GM18517 (cell line): Measurements from ENCODE around the gene ARPC1A.
"Not testable (repeated sequence)": the region's sequence is repeated elsewhere in the genome, so short reads cannot be mapped to it uniquely, and the experiment has no call there.

Source experiments
- ATAC-seq: cut with Tn5 transposase; IDR thresholded peaks from one replicate; pipeline ENCODE4 v1.9.1; 2021; ENCODE audit warnings: mild to moderate bottlenecking, moderate library complexity; ENCODE audit not compliant: unreplicated experiment

The ARPC1A gene

DNA sequence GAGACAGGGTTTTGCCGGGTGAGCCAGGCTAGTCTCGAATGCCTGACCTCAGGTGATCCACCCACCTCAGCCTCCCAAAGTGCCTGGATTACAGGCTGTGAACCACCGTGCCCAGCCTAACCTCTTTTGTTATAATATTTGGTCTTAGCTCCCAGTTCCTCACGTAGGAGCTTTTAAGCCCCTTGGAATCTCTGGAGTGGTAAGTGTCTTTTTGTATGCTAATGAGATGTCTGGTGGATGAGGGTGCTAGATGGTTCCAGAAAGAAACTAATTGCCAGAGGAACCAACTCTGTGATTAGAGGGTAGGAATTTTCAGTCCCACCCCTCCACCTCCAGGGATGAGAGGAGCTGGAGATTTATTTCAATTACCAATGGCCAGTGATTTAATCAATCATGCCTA lies 5.3 kb upstream of the ARPC1A start:
- no peak for ATAC-seq

DNA sequence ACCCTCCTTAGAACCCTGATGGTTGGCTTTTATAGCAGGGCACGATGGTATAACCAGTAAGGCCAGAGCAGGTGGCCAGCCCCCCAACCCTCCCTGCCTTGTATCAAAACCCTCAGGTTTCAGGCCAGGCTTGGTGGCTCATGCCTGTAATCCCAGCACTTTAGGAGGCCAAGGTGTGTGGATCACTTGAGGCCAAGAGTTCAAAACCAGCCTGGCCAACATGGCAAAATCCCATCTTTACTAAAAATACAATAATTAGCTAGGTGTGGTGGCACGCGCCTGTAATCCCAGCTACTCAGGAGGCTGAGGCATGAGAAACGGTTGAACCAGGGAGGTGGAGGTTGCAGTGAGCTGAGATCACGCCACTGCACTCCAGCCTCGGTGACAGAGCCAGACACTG lies 3.0 kb upstream of the ARPC1A start:
- not testable (repeated sequence) for ATAC-seq

DNA sequence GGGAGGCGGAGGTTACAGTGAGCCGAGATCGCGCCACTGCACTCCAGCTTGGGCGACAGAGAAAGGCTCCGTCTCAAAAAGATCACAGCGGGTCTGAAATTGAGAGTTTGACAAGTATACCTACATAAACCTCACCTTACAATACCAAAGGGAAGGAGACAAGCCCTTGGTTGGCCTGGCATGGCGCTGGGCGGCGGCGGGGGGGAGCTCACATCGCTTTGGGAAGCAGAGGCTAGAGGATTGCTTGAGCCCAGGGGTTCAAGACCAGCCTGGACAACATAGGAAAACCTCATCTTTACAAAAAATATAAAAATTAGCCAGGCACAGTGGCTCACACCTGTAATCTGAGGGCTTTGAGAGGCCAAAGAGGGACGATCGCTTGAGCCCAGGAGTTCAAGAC lies 1.1 kb upstream of the ARPC1A start:
- no peak for ATAC-seq

DNA sequence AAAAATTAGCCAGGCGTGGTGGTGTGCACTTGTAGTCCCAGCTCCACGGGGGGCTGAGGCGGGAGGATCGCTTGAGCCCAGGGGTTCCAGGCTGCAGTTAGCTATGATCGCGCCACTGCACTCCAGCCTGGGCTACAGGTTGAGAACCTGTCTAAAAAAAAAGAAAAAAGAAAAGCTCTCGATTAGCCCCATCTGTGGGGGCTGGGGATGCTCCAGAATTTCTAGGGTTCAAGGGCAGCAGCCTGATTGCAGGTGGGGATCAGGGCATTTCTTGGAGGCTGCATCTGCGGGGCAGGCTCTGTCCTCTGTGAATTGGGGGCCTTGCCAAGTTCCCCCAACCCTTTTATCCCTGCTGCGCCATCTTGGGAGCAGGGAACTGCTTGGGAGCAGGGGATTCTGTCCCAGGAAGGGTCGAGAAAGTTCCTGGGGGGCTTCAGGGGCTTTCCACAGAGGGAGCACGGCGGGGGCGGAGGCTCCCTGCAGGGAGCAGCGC lies 651 bp upstream of the ARPC1A start:
- no peak for ATAC-seq

DNA sequence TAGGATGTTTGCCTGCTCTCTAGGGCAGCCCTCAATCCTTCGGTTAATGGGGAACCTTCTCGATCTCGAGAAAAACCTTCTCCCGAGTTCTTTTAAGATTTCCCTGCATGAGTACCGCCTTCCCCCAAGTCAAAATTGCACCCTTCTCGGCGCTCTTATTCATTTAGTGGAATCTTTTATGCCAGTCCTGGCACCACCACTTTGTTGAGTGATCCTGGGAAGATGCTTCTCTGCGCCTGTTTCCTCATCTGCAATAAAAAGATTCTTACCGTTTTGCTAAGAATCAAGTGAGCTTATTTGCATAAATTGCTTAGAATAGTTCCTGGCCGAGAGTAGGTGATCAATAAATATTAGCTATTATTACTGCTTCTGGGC lies 697 bp downstream of the ARPC1A start:
- ATAC-seq = no peak

DNA sequence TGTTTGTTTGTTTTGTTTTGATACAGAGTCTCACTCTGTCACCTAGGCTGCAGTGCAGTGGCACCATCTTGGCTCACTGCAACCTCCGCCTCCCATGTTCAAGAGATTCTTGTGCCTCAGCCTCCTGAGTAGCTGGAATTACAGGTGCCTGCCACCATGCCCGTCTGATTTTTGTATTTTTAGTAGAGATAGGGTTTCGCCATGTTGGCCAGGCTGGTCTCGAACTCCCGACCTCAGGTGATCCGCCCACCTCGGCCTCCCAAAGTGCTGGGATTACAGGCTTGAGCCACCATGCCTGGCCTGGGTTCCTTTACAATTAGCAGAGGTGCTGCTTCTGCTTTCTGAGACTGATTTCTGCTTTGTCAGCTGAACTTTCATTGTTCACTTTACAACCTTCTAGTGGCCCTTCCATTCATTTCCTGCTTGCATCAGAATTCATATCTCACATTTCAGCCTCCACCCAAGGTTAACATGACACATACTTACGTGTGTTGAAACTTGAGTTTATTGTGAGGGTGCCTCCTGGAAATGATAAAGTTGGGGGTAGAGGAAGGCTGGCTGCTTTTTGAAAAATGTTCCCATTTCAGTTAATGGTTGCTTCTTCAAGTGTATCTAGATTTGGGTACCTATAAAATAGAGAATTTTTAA lies 4.7 kb downstream of the ARPC1A start:
- ATAC-seq = not testable (repeated sequence)

DNA sequence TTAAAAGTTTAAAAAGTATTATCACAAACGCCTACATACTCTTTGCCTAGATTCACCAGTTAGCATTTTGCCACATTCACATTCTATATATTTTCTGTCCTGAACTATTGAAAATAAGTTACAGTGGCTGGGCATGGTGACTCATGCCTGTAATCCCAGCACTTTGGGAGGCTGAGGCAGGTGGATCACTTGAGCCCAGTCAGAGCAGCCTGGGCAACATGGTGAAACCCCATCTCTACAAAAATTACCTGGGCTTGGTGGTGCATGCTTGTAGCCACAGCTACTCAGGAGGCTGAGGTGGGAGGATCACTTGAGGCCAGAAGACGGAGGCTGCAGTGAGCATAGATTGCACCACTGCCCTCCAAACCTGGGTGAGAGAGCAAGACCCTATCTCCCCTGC lies 5.3 kb downstream of the ARPC1A start:
- ATAC-seq = no peak

DNA sequence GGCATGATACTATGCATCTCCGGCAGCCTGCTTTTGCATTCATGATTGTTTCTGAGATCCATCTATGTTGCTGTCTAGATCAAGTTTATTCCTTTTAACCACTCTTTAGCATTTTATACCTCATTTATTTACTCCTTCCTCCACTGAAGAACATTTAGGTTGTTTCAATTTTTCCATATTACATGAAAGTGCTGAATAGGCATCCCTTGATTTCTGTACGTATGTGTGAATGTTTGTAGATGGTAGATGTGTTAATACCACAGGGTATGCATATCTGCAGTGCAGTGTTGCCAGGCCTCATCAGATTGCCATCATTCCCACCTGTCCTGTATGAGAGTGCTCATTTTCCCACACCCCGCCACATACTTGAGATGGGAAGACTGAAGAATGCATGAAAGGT lies 13.9 kb downstream of the ARPC1A start:
- ATAC-seq = no peak

DNA sequence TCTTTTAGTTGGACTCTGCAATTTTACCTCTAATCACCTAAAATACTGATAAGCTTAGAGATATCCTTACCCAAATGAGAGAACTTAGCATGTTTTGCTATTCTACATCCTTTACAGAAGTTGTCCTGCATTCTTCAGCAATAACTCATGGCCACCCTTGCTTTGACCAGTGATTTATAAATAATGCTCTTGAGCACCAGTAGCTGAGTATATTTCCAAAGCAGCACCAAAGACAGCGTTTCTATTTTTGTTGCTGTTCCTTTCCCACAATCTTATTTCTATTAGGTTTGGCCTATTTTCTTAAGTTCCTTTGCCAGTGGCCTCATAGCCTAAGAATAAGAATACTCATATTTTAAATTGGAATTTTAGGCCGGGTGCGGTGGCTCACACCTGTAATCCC lies 15.0 kb downstream of the ARPC1A start:
- no peak for ATAC-seq

DNA sequence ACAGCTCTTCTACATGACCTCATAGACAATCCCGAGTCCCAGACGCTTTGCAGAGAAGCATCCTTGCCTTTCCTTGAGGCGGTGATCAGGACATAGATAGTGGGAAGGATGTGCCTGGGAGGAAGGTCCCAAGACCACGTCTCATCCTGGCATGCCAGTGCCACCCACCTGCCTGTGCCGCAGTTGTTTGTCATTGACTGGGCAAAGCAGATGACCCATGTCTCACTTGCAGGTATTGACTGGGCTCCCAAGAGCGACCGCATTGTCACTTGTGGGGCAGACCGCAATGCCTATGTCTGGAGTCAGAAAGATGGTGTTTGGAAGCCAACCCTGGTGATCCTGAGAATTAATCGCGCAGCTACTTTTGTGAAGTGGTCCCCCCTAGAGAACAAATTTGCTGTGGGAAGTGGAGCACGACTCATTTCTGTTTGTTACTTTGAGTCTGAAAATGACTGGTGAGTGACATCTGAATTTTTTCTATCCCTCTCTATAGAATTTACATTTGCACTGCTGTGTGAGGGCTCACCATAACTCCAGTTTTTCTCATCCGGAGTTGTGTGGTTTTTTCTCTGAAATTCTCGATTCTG lies 18.5 kb downstream of the ARPC1A start:
- ATAC-seq = no peak

DNA sequence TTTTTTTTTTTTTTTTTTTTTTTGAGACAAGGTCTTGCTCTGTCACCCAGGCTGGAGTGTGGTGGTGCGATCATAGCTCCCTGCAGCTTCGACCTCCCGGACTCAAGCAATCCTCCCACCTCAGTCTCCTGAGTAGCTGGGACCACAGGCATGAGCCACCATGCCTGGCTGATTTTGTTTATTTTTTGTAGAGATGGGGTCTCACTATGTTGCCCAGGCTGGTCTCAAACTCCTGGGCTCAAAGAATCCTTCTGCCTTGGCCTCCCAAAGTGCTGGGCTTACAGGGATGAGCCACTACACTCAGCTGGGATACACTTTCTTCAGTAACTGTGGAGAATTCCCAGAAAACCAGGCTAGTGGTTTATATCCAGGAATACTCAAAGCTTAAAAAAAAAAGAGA lies 24.9 kb downstream of the ARPC1A start:
- ATAC-seq = not testable (repeated sequence)

DNA sequence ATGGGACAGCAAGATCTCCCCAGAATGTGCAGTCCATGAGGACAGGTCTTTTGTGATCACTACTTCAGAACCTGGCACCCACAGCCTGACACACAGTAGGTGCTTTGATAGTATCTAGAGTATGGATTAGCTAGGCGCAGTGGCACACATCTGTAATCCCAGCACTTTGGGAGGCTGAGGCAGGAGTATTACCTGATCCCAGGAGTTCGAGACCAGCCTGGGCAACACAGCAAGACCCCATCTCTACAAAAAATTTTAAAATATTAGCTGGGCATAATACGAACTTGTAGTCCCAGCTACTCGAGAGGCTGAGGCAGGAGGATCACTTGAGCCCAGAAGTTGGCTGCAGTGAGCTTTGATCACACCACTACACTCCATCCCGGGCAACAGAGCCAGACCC lies 26.5 kb downstream of the ARPC1A start:
- no peak for ATAC-seq

DNA sequence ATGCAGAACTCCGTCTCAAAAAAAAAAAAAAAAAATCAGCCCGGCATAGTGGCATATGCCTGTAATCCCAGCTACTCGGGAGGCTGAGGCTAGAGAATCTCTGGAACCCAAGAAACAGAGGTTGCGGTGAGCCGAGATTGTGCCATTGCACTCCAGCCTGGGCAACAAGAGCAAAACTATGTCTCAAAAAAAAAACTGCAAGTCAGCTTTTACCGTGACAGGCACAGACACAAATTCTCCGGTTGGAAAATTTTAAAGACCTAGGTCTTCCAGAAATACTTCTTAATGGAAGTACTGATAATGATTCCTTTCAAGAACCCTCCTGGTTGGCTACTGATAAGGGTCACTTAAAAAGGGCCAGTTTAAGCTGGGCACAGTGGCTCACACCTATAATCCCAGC lies 29.4 kb downstream of the ARPC1A start:
- ATAC-seq = no peak

DNA sequence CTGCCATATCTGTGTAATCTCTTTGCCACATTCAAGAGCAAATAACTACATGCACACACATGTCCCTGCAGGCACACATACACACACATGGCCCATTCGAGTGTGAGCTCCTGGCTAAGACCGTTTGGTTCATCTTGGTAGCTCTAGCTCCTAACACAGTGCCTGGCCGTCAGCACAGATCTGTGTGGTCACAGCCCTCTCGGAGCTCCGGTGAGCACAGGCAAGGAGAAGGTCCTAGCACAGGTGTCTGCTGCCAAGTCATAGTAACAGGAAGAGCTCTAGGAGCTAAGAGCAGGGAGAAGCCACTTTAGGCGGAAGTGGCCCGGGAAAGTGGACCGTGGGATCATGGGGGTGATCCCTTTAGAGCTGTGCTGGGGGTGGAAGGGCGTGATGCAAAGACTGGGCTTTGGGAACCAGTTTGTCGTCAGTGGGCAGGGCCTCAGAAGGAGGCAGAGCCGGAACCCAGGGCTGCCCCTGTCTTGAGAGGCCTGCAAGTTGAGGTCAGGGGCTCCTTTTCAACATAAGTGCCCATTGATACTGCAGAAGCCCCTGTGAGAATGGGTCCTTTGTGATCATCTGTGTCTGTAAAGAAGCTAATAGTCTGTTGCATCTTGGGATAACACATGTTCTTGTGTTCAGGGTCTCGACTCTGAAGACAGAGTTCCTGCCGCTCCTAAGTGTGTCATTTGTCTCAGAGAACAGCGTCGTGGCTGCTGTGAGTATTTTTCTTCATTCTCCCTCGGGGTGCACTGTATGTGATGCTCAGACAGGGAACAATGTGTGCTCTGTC lies 32.2 kb downstream of the ARPC1A start:
- ATAC-seq = no peak

DNA sequence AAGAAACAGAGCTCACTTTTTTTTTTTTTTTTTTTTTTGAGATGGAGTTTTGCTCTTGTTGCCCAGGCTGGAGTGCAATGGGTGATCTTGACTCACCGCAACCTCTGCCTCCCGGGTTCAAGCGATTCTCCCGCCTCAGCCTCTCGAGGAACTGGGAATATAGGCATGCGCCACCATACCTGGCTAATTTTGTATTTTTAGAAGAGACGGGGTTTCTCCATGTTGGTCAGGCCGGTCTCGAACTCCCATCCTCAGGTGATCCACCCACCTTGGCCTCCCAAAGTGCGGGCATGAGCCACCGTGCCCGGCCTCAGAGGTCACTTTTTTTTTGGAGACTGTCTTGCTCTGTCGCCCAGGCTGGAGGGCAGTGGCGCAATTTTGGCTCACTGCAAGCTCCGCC lies 32.8 kb downstream of the ARPC1A start:
- ATAC-seq = not testable (repeated sequence)

DNA sequence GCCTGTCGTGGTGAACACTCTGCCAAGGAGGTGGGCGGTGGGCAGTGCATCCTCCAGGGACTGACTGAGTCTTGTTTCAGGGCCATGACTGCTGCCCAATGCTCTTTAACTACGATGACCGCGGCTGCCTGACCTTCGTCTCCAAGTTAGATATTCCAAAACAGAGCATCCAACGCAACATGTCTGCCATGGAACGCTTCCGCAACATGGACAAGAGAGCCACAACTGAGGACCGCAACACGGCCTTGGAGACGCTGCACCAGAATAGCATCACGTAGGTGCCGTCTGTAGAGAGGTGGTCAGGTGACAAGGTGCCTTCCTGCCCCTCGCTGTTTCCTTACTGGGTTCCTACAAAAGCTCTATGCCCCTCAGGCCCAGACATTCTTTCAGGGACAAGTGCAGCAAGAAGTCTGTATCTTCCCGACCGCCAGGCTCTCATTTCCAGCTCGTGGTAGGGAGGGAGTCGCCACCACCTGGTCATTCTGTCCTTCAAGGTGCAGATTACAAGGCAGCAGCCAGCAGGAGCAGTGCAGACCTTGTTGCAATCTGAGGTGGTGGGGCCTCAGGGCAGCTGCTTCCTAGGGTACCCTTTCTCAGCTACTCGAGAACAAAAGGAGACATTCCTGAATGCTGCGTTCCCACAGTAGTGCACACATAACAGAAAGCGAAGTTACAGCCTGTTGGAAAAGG lies 33.9 kb downstream of the ARPC1A start:
- ATAC-seq = no peak

DNA sequence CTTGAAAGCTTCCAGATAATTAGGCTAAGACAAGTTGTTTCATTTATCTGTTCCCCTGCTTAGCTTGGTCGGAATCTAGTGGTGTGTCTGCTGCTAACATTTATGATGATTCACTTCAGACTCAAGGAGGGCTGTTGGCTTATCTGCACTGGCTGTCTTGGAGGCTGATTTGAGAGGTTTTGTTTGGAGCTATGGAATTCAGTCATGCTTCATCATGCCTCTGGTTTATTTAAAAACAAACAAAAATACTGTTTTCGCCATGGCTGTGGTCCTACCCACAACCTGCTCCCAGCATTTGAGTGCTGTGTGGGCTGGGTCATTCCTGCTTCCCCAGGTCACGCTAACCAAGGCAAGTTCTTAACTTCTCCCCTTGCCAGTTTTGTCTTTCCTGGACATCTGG lies 37.1 kb downstream of the ARPC1A start:
- ATAC-seq = no peak

DNA sequence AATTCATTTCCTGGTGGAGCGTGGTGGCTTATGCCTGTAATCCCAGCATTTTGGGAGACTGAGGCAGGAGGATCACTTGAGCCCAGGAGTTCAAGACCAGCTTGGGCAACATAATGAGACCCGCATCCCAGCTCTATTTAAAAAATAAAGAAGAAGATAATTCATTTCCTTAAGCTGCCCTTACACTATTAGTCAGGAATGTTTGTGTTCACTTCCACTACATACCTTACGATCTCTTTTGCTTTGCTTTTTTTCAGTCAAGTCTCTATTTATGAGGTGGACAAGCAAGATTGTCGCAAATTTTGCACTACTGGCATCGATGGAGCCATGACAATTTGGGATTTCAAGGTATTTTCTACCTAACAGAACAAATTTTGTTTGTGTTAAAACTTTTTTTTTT lies 37.6 kb downstream of the ARPC1A start:
- ATAC-seq = no peak

DNA sequence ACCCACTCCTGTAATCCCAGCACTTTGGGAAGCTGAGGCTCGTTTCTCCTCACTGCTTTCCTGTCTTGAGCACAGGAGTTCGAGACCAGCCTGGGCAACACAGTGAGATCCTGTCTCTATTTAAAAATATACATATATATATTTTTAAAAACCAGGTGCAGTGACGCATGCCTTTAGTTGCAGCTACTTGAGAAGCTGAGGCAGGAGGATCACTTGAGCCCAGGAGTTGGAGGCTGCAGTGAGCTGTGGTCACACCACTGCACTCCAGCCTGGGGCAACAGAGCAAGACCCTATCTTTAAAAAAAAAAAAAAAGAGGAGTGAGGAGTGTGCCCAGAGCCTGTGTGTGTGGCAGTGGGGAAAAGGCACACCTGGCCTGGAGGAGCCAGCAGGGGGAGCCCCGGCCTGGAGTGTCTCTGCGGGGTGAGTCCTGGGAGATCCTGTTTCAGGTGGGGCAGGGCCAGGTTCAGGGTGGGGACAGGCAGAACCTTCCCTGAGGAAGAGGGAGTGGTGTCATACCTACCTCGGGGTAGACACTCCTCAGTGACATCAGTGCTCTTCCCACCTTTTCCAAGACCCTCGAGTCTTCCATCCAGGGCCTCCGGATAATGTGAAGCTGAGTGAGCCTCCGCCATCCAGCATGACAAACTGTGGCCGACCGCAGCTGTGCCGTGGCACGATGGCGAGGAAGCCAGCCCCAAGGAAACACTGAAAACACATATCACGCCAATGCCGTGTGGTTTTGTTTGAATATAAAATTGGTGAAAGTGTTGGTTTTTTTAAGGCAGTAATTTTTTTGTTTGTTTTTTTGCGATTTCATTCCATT lies 39.8 kb downstream of the ARPC1A start:
- no peak for ATAC-seq

DNA sequence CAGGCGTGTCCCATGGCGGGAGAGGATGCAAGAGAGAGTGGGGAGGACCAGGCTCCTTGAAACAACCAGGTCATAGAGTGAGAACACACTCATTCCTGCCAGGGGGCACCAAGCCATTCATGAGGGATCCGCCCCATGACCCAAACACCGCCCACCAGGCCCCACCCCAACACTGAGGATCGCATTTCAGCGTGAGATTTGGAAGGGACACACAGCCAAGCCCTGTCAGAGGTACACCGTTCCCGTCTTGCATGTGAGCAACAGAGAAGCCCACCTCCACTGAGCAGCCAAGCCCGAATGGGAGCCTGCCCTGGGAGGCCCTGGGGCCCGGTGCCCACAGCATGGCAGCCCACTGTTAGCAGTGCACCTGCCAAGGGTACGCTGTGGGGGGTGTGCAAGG lies 40.9 kb downstream of the ARPC1A start:
- no peak for ATAC-seq
